ENCODE data around the gene DTNA.

The DTNA gene

DNA sequence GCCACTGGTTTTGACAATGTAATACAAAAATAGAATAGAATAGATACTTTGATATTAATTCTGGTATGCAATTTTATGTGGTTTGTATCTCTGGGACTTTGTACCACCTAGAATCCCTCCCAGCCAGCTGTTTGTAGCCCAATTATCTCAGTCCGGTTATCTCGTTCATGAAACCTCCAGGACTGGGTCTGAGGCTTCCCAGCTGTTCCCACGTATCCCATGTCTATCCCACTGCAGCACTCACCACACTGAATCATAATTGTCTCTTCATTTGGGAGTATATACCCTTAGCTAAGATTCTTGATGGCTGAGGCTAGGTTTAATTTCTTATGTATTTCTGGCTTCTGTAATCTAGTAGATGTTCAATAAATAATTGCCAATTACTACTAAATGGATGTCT, 226.7 kb downstream of the DTNA start:
- DNase-seq (ENCODE audit: low spot score): no peak

DNA sequence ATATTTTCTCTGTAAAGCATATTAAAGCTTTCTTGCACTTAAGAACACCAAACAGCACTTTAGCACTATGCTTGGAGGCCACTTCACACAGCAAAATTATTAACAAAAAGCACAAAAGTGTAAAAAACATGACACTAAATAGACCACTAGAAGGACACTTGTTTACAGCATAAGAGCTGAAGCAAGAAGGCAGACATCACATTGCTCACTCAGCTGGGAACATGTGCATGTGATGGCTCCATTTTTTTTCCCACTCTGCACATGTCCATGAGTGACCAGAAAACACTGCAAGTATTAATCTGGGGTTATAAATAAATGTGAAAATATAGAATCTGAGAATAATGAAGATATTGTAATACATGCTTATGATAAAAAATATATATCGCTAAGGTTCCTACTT, 228.0 kb downstream of the DTNA start:
- DNase-seq (ENCODE audit: low spot score): no peak

All from kidney capillary endothelial cell (primary cell).